Neuronal stem cell (in vitro differentiated cells): ENCODE data around the gene DUSP22.
"Not testable (repeated sequence)": the region's sequence is repeated elsewhere in the genome, so short reads cannot be mapped to it uniquely, and the experiment has no call there.

Source experiments
- DNase-seq: peaks from one replicate; pipeline ENCODE4 v3.0.0-alpha.2; 2013; ENCODE audit warnings: low spot score
- H2AFZ ChIP-seq: one replicate; pipeline ENCODE4 v1.6.1; 2013; ENCODE audit warnings: mild to moderate bottlenecking, low read length, inconsistent platforms
- H2AK5ac ChIP-seq: 2 replicates; pipeline ENCODE4 v1.6.1; 2013; ENCODE audit warnings: low read depth, mild to moderate bottlenecking, inconsistent platforms, low read length, moderate library complexity, mixed read lengths
- H2BK120ac ChIP-seq: 2 replicates; pipeline ENCODE4 v1.6.1; 2013; ENCODE audit warnings: low read depth, mild to moderate bottlenecking, inconsistent platforms, low read length, moderate library complexity, mixed read lengths
- H2BK12ac ChIP-seq: one replicate; pipeline ENCODE4 v1.6.1; 2013; ENCODE audit warnings: low read length, inconsistent platforms
- H2BK15ac ChIP-seq: 2 replicates; pipeline ENCODE4 v1.6.1; 2013; ENCODE audit warnings: mild to moderate bottlenecking, low read length, inconsistent platforms, mixed read lengths
- H2BK5ac ChIP-seq: one replicate; pipeline ENCODE4 v1.6.1; 2013; ENCODE audit warnings: inconsistent platforms, mild to moderate bottlenecking, low read length, moderate library complexity
- H3K14ac ChIP-seq: one replicate; pipeline ENCODE4 v1.6.1; 2013; ENCODE audit warnings: low read length, inconsistent platforms
- H3K18ac ChIP-seq: 2 replicates; pipeline ENCODE4 v1.6.1; 2013; ENCODE audit warnings: low read length, inconsistent platforms
- H3K23ac ChIP-seq: 2 replicates; pipeline ENCODE4 v1.6.1; 2013; ENCODE audit warnings: low read depth, mild to moderate bottlenecking, mixed read lengths, low read length, inconsistent platforms; ENCODE audit not compliant: poor library complexity
- H3K27ac ChIP-seq: replicated peaks from 3 replicates; pipeline ENCODE4 v1.5.1; 2013; ENCODE audit warnings: low read length, inconsistent platforms
- H3K27me3 ChIP-seq, 3 experiments: 2 replicates each; pipeline ENCODE4 v1.6.1; 2013; ENCODE audit warnings: low read length in 3 of 3, mild to moderate bottlenecking in 2 of 3, inconsistent platforms in 1 of 3, low read depth in 1 of 3, mixed read lengths in 1 of 3, moderate library complexity in 1 of 3; ENCODE audit not compliant: control insufficient read depth in 3 of 3, insufficient read depth in 3 of 3
- H3K36me3 ChIP-seq, 2 donors: replicated peaks in 1 of 2; 2 replicates each; pipeline ENCODE4 v1.6.1; 2013; ENCODE audit warnings: low read length in 2 of 2; ENCODE audit not compliant: control insufficient read depth in 2 of 2, insufficient read depth in 2 of 2
- H3K4ac ChIP-seq: 2 replicates; pipeline ENCODE4 v1.6.1; 2013; ENCODE audit warnings: inconsistent platforms, mild to moderate bottlenecking, low read length, moderate library complexity
- H3K4me1 ChIP-seq, 2 donors: 1 replicate in 1 of 2; 2 replicates in 1 of 2; pipeline ENCODE4 v1.6.1; 2013; ENCODE audit warnings: low read length in 2 of 2, low read depth in 1 of 2; ENCODE audit not compliant: control insufficient read depth in 2 of 2, insufficient read depth in 1 of 2
- H3K4me2 ChIP-seq: one replicate; pipeline ENCODE4 v1.6.1; 2013; ENCODE audit warnings: mild to moderate bottlenecking, low read length, inconsistent platforms; ENCODE audit not compliant: insufficient read depth, poor library complexity, severe bottlenecking
- H3K4me3 ChIP-seq, 2 donors: 2 replicates each; pipeline ENCODE4 v1.5.1; 2013; ENCODE audit warnings: low read length in 2 of 2, mild to moderate bottlenecking in 2 of 2, inconsistent platforms in 1 of 2, moderate library complexity in 1 of 2
- H3K79me1 ChIP-seq: one replicate; pipeline ENCODE4 v1.6.1; 2013; ENCODE audit warnings: low read depth, mild to moderate bottlenecking, inconsistent platforms, low read length, moderate library complexity
- H3K9ac ChIP-seq: one replicate; pipeline ENCODE4 v1.6.1; 2013; ENCODE audit warnings: mild to moderate bottlenecking, low read depth, low read length, inconsistent platforms; ENCODE audit not compliant: poor library complexity
- H3K9me3 ChIP-seq, 2 donors: replicated peaks in 1 of 2; 2 replicates each; pipeline versions ENCODE3 to v1.6.1; 2013; ENCODE audit warnings: low read length in 2 of 2, mild to moderate bottlenecking in 2 of 2, inconsistent platforms in 1 of 2, low read depth in 1 of 2, mixed read lengths in 1 of 2, moderate library complexity in 1 of 2; ENCODE audit not compliant: control insufficient read depth in 2 of 2, insufficient read depth in 1 of 2
- H4K8ac ChIP-seq: one replicate; pipeline ENCODE4 v1.6.1; 2013; ENCODE audit warnings: low read depth, mild to moderate bottlenecking, inconsistent platforms, low read length, moderate library complexity
- H4K91ac ChIP-seq: one replicate; pipeline ENCODE4 v1.6.1; 2013; ENCODE audit warnings: low read length, low read depth, mild to moderate bottlenecking, inconsistent platforms; ENCODE audit not compliant: poor library complexity
- WGBS, 2 donors: extraction: QIAGEN DNeasy Blood & Tissue Kit; methylation state at CpG; one replicate each; pipeline ENCODE4 v1.1.7; 2013; ENCODE audit warnings: missing lambda C conversion rate in 2 of 2, mixed read lengths in 1 of 2; ENCODE audit not compliant: insufficient read length in 2 of 2, insufficient replicate concordance in 1 of 2; ENCODE audit errors: extremely low coverage in 2 of 2; 5-methylcytosine and 5-hydroxymethylcytosine counted together

DUSP22 gene

GRCh38 chr6:325161-325860 is 33.0 kb downstream of the DUSP22 start:
- no CpG with 5 or more reads among the region's 16 CpGs for WGBS, 2 donors
- not testable (repeated sequence) for H3K18ac ChIP-seq, H3K79me1 ChIP-seq

DNA sequence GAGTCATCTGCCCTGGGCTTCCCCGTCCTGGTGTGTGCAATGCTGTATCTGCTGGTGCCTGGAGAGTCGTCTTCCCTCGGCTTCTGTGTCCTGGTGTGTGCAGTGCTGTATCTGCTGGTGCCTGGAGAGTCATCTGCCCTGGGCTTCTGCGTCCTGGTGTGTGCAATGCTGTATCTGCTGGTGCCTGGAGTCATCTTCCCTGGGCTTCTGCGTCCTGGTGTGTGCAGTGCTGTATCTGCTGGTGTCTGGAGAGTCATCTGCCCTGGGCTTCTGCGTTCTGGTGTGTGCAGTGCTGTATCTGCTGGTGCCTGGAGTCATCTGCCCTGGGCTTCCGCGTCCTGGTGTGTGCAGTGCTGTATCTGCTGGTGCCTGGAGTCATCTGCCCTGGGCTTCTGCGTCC is 33.8 kb downstream of the DUSP22 start:
- DNase-seq, H2BK5ac ChIP-seq, H3K9ac ChIP-seq, H4K91ac ChIP-seq, H3K23ac ChIP-seq, H3K4me3 ChIP-seq, H2BK15ac ChIP-seq, H3K4ac ChIP-seq, H4K8ac ChIP-seq, H3K27me3 ChIP-seq, H2BK12ac ChIP-seq, H3K18ac ChIP-seq, H2AFZ ChIP-seq, H3K14ac ChIP-seq, H3K36me3 ChIP-seq, H3K4me1 ChIP-seq, H3K79me1 ChIP-seq, H3K27ac ChIP-seq, H2AK5ac ChIP-seq, H2BK120ac ChIP-seq, H3K4me2 ChIP-seq: not testable (repeated sequence)
- no CpG with 5 or more reads among the region's 9 CpGs for WGBS, 2 donors
- H3K9me3 ChIP-seq, result peaks cover 0 to 27% of the 10 kb centered on the region in 2 donors

More at GRCh38 chr6:325161-325860, 33.0 kb downstream of the DUSP22 start:
- not testable (repeated sequence) for H3K27ac ChIP-seq, H3K23ac ChIP-seq, H3K4me1 ChIP-seq, H2BK120ac ChIP-seq, H3K27me3 ChIP-seq, H2BK5ac ChIP-seq, H4K91ac ChIP-seq, H4K8ac ChIP-seq, H3K4me3 ChIP-seq, H2AK5ac ChIP-seq, H2BK12ac ChIP-seq, H2AFZ ChIP-seq, DNase-seq, H3K36me3 ChIP-seq, H3K4me2 ChIP-seq, H3K14ac ChIP-seq, H3K9ac ChIP-seq, H2BK15ac ChIP-seq, H3K4ac ChIP-seq
- peaks cover 0 to 32% of the 10 kb centered on the region in 2 donors for H3K9me3 ChIP-seq

DNA sequence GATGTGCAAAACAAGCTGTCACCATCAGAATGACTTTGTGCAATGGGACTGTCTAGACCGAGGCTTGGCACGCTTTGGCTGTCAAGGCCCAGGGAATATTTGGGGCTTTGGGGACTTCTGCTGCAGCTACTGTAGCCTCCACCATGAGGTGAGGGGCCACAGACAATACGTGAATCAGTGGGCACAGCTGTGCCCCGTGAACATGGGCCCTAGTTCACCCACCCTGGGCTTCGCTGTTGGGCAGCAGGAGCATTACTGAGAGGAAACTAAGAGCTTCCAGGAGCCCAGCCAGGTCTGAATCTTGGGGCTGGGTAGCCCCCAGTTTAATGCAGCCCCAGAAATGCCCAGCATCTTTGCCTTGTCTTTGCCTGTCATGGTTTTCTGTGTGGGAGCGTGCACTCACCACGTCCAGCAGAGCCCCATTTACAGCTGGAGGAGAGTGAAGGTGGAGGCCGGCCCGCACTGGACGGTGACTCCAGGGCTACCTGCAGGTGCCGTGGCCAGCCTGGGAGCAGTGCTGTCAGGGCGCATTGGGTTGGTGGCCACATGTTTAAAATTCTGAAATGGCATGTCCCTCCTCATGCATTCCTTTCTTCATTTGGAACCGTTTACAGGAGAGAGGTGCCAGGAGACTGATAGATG is 34.7 kb downstream of the DUSP22 start:
- no peak overlapping the region for H3K4ac ChIP-seq
- no peak overlapping the region for H3K27ac ChIP-seq
- no peak overlapping the region for H2AK5ac ChIP-seq
- no peaks in the 10 kb centered on the region for H3K36me3 ChIP-seq
- H2BK15ac ChIP-seq, result no peak overlapping the region
- H3K14ac ChIP-seq, result no peak overlapping the region
- no peak overlapping the region for H4K91ac ChIP-seq
- WGBS, 2 donors, result no CpG with 5 or more reads among the region's 13 CpGs
- H3K9me3 ChIP-seq, result peaks cover 0 to 26% of the 10 kb centered on the region in 2 donors
- H2AFZ ChIP-seq, result no peak overlapping the region
- H3K79me1 ChIP-seq, result peaks cover 1% of the 10 kb centered on the region
- H3K4me1 ChIP-seq, result peaks cover 0 to 3% of the 10 kb centered on the region in 2 donors
- no peak overlapping the region for H2BK5ac ChIP-seq
- no peak overlapping the region for H3K9ac ChIP-seq
- no peak overlapping the region for H3K4me2 ChIP-seq
- H3K23ac ChIP-seq, result no peak overlapping the region
- no peak overlapping the region for H2BK120ac ChIP-seq
- no peak for DNase-seq
- H4K8ac ChIP-seq, result no peak overlapping the region
- no peaks in the 10 kb centered on the region for H3K27me3 ChIP-seq
- H3K18ac ChIP-seq, result no peak overlapping the region
- peak overlapping the region in 1 of 2 donors; percentile 7 for H3K4me3 ChIP-seq
- H2BK12ac ChIP-seq, result no peak overlapping the region

GRCh38 chr6:327538-328116 is 35.3 kb downstream of the DUSP22 start:
- Histone ChIP-seq H3K18ac (no peak overlapping the region), H3K4ac (no peak overlapping the region), H3K14ac (no peak overlapping the region), H2AK5ac (no peak overlapping the region), H2BK5ac (no peak overlapping the region), H3K9me3 (peaks cover 0 to 29% of the 10 kb centered on the region in 2 donors), H3K9ac (no peak overlapping the region), H3K4me2 (no peak overlapping the region), H3K4me1 (peaks cover 0 to 3% of the 10 kb centered on the region in 2 donors), H2BK120ac (no peak overlapping the region), H3K79me1 (peaks cover 1% of the 10 kb centered on the region), H3K4me3 (no peak overlapping the region), H2AFZ (no peak overlapping the region), H2BK15ac (no peak overlapping the region), H3K27ac (no peak overlapping the region), H2BK12ac (no peak overlapping the region), H3K23ac (no peak overlapping the region), H4K8ac (no peak overlapping the region), H3K36me3 (no peaks in the 10 kb centered on the region), H3K27me3 (no peaks in the 10 kb centered on the region), H4K91ac (no peak overlapping the region)
- no CpG with 5 or more reads among the region's 10 CpGs for WGBS, 2 donors
- DNase-seq, result no peak
